Memory B cell (primary cell): ENCODE data around the gene HMGN1.

ENCODE experiments used
- ATAC-seq: fragments of 150-1000 bp; cut with Tn5 transposase; 2 replicates; pipeline ENCODE4 v1.10.0; 2021; ENCODE audit warnings: low read depth, mild to moderate bottlenecking, moderate library complexity
- DNase-seq, 2 donors: peaks; one replicate each; pipeline ENCODE4 v3.0.0; 2022; ENCODE audit warnings: low spot score in 2 of 2
- H3K27ac Mint-ChIP-seq: one replicate; pipeline ENCODE4 v1.8.0; 2022; ENCODE audit warnings: mild to moderate bottlenecking, moderate library complexity, mixed read lengths
- H3K27me3 Mint-ChIP-seq: one replicate; pipeline ENCODE4 v1.8.0; 2022; ENCODE audit warnings: mixed read lengths
- H3K36me3 Mint-ChIP-seq: one replicate; pipeline ENCODE4 v1.8.0; 2022; ENCODE audit warnings: mild to moderate bottlenecking, mixed read lengths
- H3K4me1 Mint-ChIP-seq: one replicate; pipeline ENCODE4 v1.8.0; 2022; ENCODE audit warnings: mixed read lengths
- H3K4me3 Mint-ChIP-seq: one replicate; pipeline ENCODE4 v1.8.0; 2022; ENCODE audit warnings: mild to moderate bottlenecking, moderate library complexity, mixed read lengths
- H3K9me3 Mint-ChIP-seq: one replicate; pipeline ENCODE4 v1.8.0; 2022; ENCODE audit warnings: mixed read lengths

The HMGN1 gene

GRCh38 chr21:39350094-39351005 is 1.5 kb upstream of the HMGN1 start:
- Mint-ChIP-seq H3K4me1 (peaks cover 19% of the 10 kb centered on the region), H3K9me3 (no peaks in the 10 kb centered on the region), H3K27me3 (peaks cover 5% of the 10 kb centered on the region), H3K27ac (no peak overlapping the region), H3K36me3 (peaks cover 15% of the 10 kb centered on the region), H3K4me3 (peak overlapping the region; percentile 97)
- no peak for ATAC-seq
- DNase-seq: no peak

- peaks cover 22% of the 10 kb centered on the region for H3K36me3 Mint-ChIP-seq
- no peaks in the 10 kb centered on the region for H3K9me3 Mint-ChIP-seq
- H3K4me3 Mint-ChIP-seq: peak overlapping the region; percentile 97
- H3K27me3 Mint-ChIP-seq: peaks cover 3% of the 10 kb centered on the region
- peaks cover 24% of the 10 kb centered on the region for H3K4me1 Mint-ChIP-seq
- peak; percentile 82 for ATAC-seq
- peak overlapping the region; percentile 93 for H3K27ac Mint-ChIP-seq
- peak; percentile 94 for DNase-seq
Measured at GRCh38 chr21:39349211-39350093, 564 bp upstream of the HMGN1 start.

- Mint-ChIP-seq H3K27me3 (peaks cover 3% of the 10 kb centered on the region), H3K4me3 (peak overlapping the region; percentile 88), H3K4me1 (peaks cover 24% of the 10 kb centered on the region), H3K27ac (peak overlapping the region; percentile 74), H3K36me3 (peaks cover 31% of the 10 kb centered on the region), H3K9me3 (no peaks in the 10 kb centered on the region)
- ATAC-seq: no peak
- DNase-seq: no peak
Measured at GRCh38 chr21:39348040-39348354, 891 bp downstream of the HMGN1 start.

- no peak for ATAC-seq
- H3K4me1 Mint-ChIP-seq: peaks cover 24% of the 10 kb centered on the region
- no peaks in the 10 kb centered on the region for H3K9me3 Mint-ChIP-seq
- no peak for DNase-seq
- peak overlapping the region; percentile 67 for H3K27ac Mint-ChIP-seq
- H3K4me3 Mint-ChIP-seq: peak overlapping the region; percentile 88
- H3K27me3 Mint-ChIP-seq: peaks cover 2% of the 10 kb centered on the region
- H3K36me3 Mint-ChIP-seq: peaks cover 32% of the 10 kb centered on the region
Measured at GRCh38 chr21:39347537-39347936, 1.4 kb downstream of the HMGN1 start.

- Mint-ChIP-seq H3K9me3 (no peaks in the 10 kb centered on the region), H3K36me3 (peaks cover 36% of the 10 kb centered on the region), H3K27me3 (peaks cover 2% of the 10 kb centered on the region), H3K4me3 (peak overlapping the region; percentile 50), H3K4me1 (peaks cover 24% of the 10 kb centered on the region), H3K27ac (peak overlapping the region; percentile 67)
- DNase-seq (no peak), ATAC-seq (no peak)
Measured at GRCh38 chr21:39346671-39347331, 2.1 kb downstream of the HMGN1 start.

GRCh38 chr21:39346206-39346605 is 2.7 kb downstream of the HMGN1 start:
- DNase-seq: no peak
- Mint-ChIP-seq H3K27me3 (peaks cover under 1% of the 10 kb centered on the region), H3K36me3 (peaks cover 40% of the 10 kb centered on the region), H3K9me3 (no peaks in the 10 kb centered on the region), H3K4me1 (peaks cover 24% of the 10 kb centered on the region), H3K4me3 (no peak overlapping the region), H3K27ac (peak overlapping the region; percentile 67)
- no peak for ATAC-seq

GRCh38 chr21:39345440-39345839 is 3.4 kb downstream of the HMGN1 start:
- Mint-ChIP-seq H3K4me3 (no peak overlapping the region), H3K36me3 (peaks cover 45% of the 10 kb centered on the region), H3K4me1 (peaks cover 24% of the 10 kb centered on the region), H3K27me3 (no peaks in the 10 kb centered on the region), H3K27ac (peak overlapping the region; percentile 75), H3K9me3 (no peaks in the 10 kb centered on the region)
- ATAC-seq: no peak
- no peak for DNase-seq

- peaks cover 24% of the 10 kb centered on the region for H3K4me1 Mint-ChIP-seq
- no peak overlapping the region for H3K27ac Mint-ChIP-seq
- H3K36me3 Mint-ChIP-seq: peaks cover 45% of the 10 kb centered on the region
- H3K9me3 Mint-ChIP-seq: no peaks in the 10 kb centered on the region
- H3K27me3 Mint-ChIP-seq: no peaks in the 10 kb centered on the region
- no peak for ATAC-seq
- H3K4me3 Mint-ChIP-seq: no peak overlapping the region
- DNase-seq: no peak
Measured at GRCh38 chr21:39344848-39345247, 4.0 kb downstream of the HMGN1 start.

GRCh38 chr21:39341249-39341923 is 7.5 kb downstream of the HMGN1 start:
- Mint-ChIP-seq H3K9me3 (no peaks in the 10 kb centered on the region), H3K36me3 (peaks cover 37% of the 10 kb centered on the region), H3K27ac (no peak overlapping the region), H3K4me3 (no peak overlapping the region), H3K27me3 (no peaks in the 10 kb centered on the region), H3K4me1 (peaks cover 12% of the 10 kb centered on the region)
- ATAC-seq (no peak), DNase-seq (no peak)

- DNase-seq (no peak), ATAC-seq (no peak)
- Mint-ChIP-seq H3K27me3 (no peaks in the 10 kb centered on the region), H3K9me3 (no peaks in the 10 kb centered on the region), H3K36me3 (peaks cover 33% of the 10 kb centered on the region), H3K4me1 (peaks cover 8% of the 10 kb centered on the region), H3K27ac (no peak overlapping the region), H3K4me3 (no peak overlapping the region)
Measured at GRCh38 chr21:39340687-39341086, 8.2 kb downstream of the HMGN1 start.

GRCh38 chr21:39339231-39339630 is 9.7 kb downstream of the HMGN1 start:
- Mint-ChIP-seq H3K36me3 (peaks cover 22% of the 10 kb centered on the region), H3K27me3 (no peaks in the 10 kb centered on the region), H3K4me1 (no peaks in the 10 kb centered on the region), H3K4me3 (no peak overlapping the region), H3K27ac (no peak overlapping the region), H3K9me3 (no peaks in the 10 kb centered on the region)
- no peak for ATAC-seq
- DNase-seq: no peak

- ATAC-seq: no peak
- H3K27ac Mint-ChIP-seq: no peak overlapping the region
- DNase-seq: no peak
- peaks cover 6% of the 10 kb centered on the region for H3K36me3 Mint-ChIP-seq
- peaks cover 3% of the 10 kb centered on the region for H3K4me1 Mint-ChIP-seq
- no peak overlapping the region for H3K4me3 Mint-ChIP-seq
- H3K27me3 Mint-ChIP-seq: peaks cover 2% of the 10 kb centered on the region
- no peaks in the 10 kb centered on the region for H3K9me3 Mint-ChIP-seq
Measured at GRCh38 chr21:39336457-39337008, 12.4 kb downstream of the HMGN1 start.

- Mint-ChIP-seq H3K9me3 (no peaks in the 10 kb centered on the region), H3K4me3 (no peak overlapping the region), H3K27ac (no peak overlapping the region), H3K27me3 (peaks cover 2% of the 10 kb centered on the region), H3K36me3 (no peaks in the 10 kb centered on the region), H3K4me1 (peaks cover 4% of the 10 kb centered on the region)
- ATAC-seq: no peak
- no peak for DNase-seq
Measured at GRCh38 chr21:39334611-39335010, 14.3 kb downstream of the HMGN1 start.
